ENCODE results near the gene ESYT1.

The ESYT1 gene

GRCh38 chr12:56127888-56128669 lies at the start of gene ESYT1:
ESYT1 (plus strand) TSS chr12:56128267; CDS start chr12:56128320, 53 bp downstream.
- FAIRE-seq: peak; percentile 99

- FAIRE-seq: no peak
These were observed 49.6 kb upstream of the ESYT1 start for GRCh38 chr12:56078427-56078826.

- FAIRE-seq: peak; percentile 84
These were observed 48.9 kb upstream of the ESYT1 start for GRCh38 chr12:56078931-56079722.

- no peak for FAIRE-seq
These were observed 48.1 kb upstream of the ESYT1 start, which contains the start of gene ERBB3 for GRCh38 chr12:56079723-56080555. ERBB3 (plus strand) TSS chr12:56080165; CDS start chr12:56080301, 136 bp downstream.

- FAIRE-seq: no peak
These were observed 47.4 kb upstream of the ESYT1 start for GRCh38 chr12:56080556-56081138.

GRCh38 chr12:56081393-56082347 lies 46.4 kb upstream of the ESYT1 start:
- no peak for FAIRE-seq

GRCh38 chr12:56082382-56082781 lies 45.7 kb upstream of the ESYT1 start:
- FAIRE-seq: no peak

GRCh38 chr12:56082967-56083366 lies 45.1 kb upstream of the ESYT1 start:
- no peak for FAIRE-seq

- no peak for FAIRE-seq
These were observed 43.0 kb upstream of the ESYT1 start for GRCh38 chr12:56084958-56085543.

- no peak for FAIRE-seq
These were observed 42.0 kb upstream of the ESYT1 start for GRCh38 chr12:56086096-56086495.

GRCh38 chr12:56086608-56087007 lies 41.5 kb upstream of the ESYT1 start:
- FAIRE-seq: no peak

- no peak for FAIRE-seq
These were observed 40.8 kb upstream of the ESYT1 start for GRCh38 chr12:56087220-56087619.

- no peak for FAIRE-seq
These were observed 30.3 kb upstream of the ESYT1 start for GRCh38 chr12:56097738-56098137.

- no peak for FAIRE-seq
These were observed 29.5 kb upstream of the ESYT1 start for GRCh38 chr12:56098592-56098991.

- no peak for FAIRE-seq
These were observed 28.3 kb upstream of the ESYT1 start for GRCh38 chr12:56099787-56100186.

- no peak for FAIRE-seq
These were observed 27.0 kb upstream of the ESYT1 start for GRCh38 chr12:56101045-56101444.

GRCh38 chr12:56102683-56103065 lies 25.4 kb upstream of the ESYT1 start:
- no peak for FAIRE-seq

GRCh38 chr12:56103066-56103711 lies 24.9 kb upstream of the ESYT1 start:
- FAIRE-seq: no peak

- FAIRE-seq: no peak
These were observed 24.3 kb upstream of the ESYT1 start for GRCh38 chr12:56103823-56104108.

- peak; percentile 98 for FAIRE-seq
These were observed 23.8 kb upstream of the ESYT1 start, which contains the start of gene PA2G4 for GRCh38 chr12:56104109-56104814. PA2G4 (plus strand) TSS chr12:56104559; CDS start chr12:56104738, 179 bp downstream.
